Mucosa of stomach (tissue), 1 donor: ENCODE measurements around the gene RABGGTB.
"Not testable (repeated sequence)": the region's sequence is repeated elsewhere in the genome, so short reads cannot be mapped to it uniquely, and the experiment has no call there.

ENCODE experiments used
- H3K27me3 ChIP-seq: one replicate; pipeline ENCODE4 v1.7.0; 2013; ENCODE audit warnings: mild to moderate bottlenecking, low read length; ENCODE audit not compliant: control insufficient read depth, insufficient read depth
- H3K36me3 ChIP-seq: one replicate; pipeline ENCODE4 v1.7.0; 2013; ENCODE audit warnings: low read length; ENCODE audit not compliant: control insufficient read depth, insufficient read depth
- H3K4me1 ChIP-seq: one replicate; pipeline ENCODE4 v1.7.0; 2013; ENCODE audit warnings: mild to moderate bottlenecking, low read length; ENCODE audit not compliant: control insufficient read depth, insufficient read depth
- H3K4me3 ChIP-seq: one replicate; pipeline ENCODE4 v1.7.0; 2013; ENCODE audit warnings: low read length
- H3K9ac ChIP-seq: one replicate; pipeline ENCODE4 v1.7.0; 2013; ENCODE audit warnings: mild to moderate bottlenecking, low read length, moderate library complexity
- H3K9me3 ChIP-seq: one replicate; pipeline ENCODE4 v1.7.0; 2013; ENCODE audit warnings: mild to moderate bottlenecking, low read length, moderate library complexity; ENCODE audit not compliant: control insufficient read depth
- donor health status: Pancreatic carcinoma.

RABGGTB gene

DNA sequence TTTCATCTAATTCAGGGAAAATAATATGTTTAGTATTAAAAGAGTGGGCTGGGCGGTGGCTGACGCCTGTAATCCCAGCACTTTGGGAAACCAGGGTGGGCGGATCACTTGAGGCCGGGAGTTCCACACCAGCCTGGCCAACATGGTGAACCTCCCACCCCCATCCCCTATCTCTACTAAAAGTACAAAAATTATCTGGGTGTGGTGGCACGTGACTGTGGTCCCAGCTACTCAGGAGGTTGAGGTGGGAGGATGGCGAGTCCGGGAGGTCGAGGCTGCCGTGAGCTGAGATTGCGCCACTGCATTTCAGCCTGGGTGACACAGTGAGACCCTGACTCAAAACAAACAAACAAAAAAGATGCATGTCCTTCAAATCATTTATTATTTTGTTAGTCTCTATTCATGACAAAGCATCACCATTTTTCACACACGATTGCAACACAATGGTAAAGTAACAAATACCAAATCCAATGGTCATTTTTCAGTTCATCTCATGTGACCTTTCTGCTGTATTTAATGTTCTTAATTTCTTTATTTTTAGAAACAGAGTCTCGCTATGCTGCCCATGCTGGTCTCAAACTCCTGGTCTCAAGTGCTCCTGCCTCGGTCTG lies 11.7 kb downstream of the RABGGTB start:
- no peak overlapping the region for H3K9ac ChIP-seq
- H3K27me3 ChIP-seq: no peaks in the 10 kb centered on the region
- peaks cover 7% of the 10 kb centered on the region for H3K36me3 ChIP-seq
- H3K4me1 ChIP-seq: no peaks in the 10 kb centered on the region
- H3K4me3 ChIP-seq: no peak overlapping the region
- H3K9me3 ChIP-seq: no peaks in the 10 kb centered on the region

DNA sequence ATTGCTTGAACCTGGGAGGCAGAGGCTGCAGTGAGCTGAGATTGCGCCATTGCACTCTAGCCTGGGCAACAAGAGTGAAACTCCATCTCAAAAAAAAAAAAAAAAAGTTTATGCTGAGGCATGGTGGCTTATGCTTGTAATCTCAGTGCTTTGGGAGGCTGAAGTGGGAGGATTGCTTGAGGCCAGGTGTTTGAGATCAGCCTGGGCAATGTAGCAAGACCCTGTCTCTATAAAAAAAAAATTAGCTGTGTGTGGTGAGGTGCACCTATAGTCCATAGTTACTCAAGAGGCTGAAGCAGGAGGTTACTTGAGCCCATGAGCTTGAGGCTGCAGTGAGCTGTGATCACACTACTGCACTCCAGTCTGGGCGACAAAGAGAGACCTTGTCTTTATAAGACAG lies 15.4 kb downstream of the RABGGTB start:
- not testable (repeated sequence) for H3K27me3 ChIP-seq, H3K9ac ChIP-seq, H3K36me3 ChIP-seq, H3K4me3 ChIP-seq, H3K9me3 ChIP-seq, H3K4me1 ChIP-seq

GRCh38 chr1:75808921-75809320 lies 22.9 kb downstream of the RABGGTB start:
- no peaks in the 10 kb centered on the region for H3K36me3 ChIP-seq
- H3K4me1 ChIP-seq: peaks cover 16% of the 10 kb centered on the region
- H3K27me3 ChIP-seq: no peaks in the 10 kb centered on the region
- no peak overlapping the region for H3K4me3 ChIP-seq
- no peaks in the 10 kb centered on the region for H3K9me3 ChIP-seq
- H3K9ac ChIP-seq: no peak overlapping the region

- peaks cover 16% of the 10 kb centered on the region for H3K4me1 ChIP-seq
- H3K27me3 ChIP-seq, H3K4me3 ChIP-seq, H3K9ac ChIP-seq, H3K36me3 ChIP-seq, H3K9me3 ChIP-seq: not testable (repeated sequence)
Measured at GRCh38 chr1:75810113-75810512, 24.1 kb downstream of the RABGGTB start.

DNA sequence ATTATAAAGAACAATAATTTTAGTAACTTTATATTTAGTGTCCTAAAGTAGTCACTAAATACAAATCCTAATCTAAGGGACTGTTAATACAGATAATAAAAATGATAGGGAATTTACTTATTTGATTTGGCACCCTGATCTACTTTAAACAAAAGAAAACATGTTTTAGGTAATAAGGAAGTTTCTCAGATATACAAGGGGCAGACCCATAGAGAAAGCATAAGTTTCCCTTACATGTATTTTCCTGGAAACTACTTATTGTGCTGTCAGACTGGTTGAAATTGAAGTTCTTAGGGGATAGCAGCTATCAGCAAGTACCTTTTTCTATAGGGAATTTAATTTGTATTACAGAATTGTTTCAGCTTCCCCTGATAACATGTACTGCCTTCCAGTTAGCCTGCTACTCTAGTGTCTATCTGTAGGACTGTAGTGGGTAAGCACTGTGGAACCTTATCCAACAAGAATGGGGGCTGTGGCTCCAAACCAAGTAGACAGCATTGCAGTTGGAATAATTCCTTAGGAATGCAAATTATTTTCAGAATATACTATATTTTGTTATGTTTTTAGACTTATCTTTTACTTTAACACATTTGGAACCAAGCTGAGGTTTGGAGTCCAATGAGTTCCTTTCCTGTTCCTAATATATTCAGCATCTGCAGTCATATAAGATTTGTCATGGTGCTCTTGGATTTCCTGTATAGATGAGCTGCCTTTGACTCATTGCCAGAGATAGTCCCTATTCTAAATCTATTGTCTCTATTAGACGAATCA lies 25.3 kb downstream of the RABGGTB start:
- no peaks in the 10 kb centered on the region for H3K9me3 ChIP-seq

DNA sequence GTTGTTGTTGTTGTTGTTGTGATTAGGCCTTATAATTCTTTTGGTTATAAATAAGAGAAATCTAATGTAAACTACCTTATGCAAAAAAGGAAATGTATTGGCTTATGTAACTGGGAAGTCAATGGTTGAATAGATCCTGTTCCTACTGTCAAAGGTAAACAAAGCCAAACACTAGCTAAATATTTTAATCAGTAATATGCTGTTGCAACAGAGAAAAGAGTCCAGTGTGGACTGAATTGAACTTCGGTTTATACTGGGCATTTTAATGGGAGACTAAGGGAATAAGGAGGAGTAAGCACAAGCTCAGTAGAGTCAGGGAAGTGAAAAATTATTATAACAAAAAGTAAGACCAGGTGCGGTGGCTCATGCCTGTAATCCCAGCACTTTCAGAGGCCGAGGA lies 26.0 kb downstream of the RABGGTB start:
- Histone ChIP-seq H3K4me1 (peaks cover 16% of the 10 kb centered on the region), H3K4me3 (no peak overlapping the region), H3K27me3 (no peaks in the 10 kb centered on the region), H3K9me3 (no peaks in the 10 kb centered on the region), H3K9ac (no peak overlapping the region), H3K36me3 (no peaks in the 10 kb centered on the region)

More for the DNA sequence above, 25.3 kb downstream of the RABGGTB start:
- no peaks in the 10 kb centered on the region for H3K36me3 ChIP-seq
- H3K4me3 ChIP-seq: no peak overlapping the region
- no peak overlapping the region for H3K9ac ChIP-seq
- peaks cover 16% of the 10 kb centered on the region for H3K4me1 ChIP-seq
- H3K27me3 ChIP-seq: no peaks in the 10 kb centered on the region

DNA sequence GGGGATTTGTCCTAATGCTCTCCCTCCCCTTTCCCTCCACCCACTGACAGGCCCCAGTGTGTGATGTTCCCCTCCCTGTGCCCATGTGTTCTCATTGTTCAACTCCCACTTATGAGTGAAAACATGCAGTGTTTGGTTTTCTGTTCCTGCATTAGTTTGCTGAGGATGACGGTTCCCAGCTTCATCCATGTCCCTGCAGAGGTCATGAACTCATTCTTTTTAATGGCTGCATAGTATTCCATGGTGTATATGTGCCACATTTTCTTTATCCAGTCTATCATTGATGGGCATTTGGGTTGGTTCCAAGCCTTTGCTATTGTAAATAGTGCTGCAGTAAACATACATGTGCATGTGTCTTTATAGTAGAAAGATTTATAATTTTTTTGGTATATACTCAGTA lies 37.5 kb downstream of the RABGGTB start:
- H3K9me3 ChIP-seq, H3K4me1 ChIP-seq, H3K27me3 ChIP-seq, H3K9ac ChIP-seq, H3K36me3 ChIP-seq, H3K4me3 ChIP-seq: not testable (repeated sequence)

- Histone ChIP-seq H3K9me3 (no peaks in the 10 kb centered on the region), H3K4me3 (no peak overlapping the region), H3K4me1 (no peaks in the 10 kb centered on the region), H3K9ac (no peak overlapping the region), H3K27me3 (no peaks in the 10 kb centered on the region), H3K36me3 (no peaks in the 10 kb centered on the region)
Measured at GRCh38 chr1:75836528-75837100, 50.6 kb downstream of the RABGGTB start.

DNA sequence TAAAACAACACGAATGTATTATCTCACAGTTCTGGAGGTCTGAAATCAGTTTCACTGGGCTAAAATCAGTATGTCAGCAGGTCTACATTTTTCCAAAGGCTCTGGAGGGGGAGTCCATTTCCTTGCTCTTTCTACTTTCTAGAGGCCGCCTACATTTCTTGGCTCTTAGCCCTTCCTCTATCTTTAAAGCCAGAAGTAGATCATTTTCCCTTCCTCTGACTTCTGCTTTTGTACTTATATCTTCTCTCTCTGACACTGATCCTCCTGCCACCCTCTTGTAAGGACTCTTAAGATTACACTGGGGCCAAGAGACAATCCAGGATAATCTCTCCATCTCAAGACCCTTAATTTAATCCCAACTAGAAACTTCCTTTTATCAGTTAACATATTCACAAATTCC lies 52.0 kb downstream of the RABGGTB start:
- no peak overlapping the region for H3K9ac ChIP-seq
- H3K4me1 ChIP-seq: no peaks in the 10 kb centered on the region
- H3K36me3 ChIP-seq: no peaks in the 10 kb centered on the region
- H3K9me3 ChIP-seq: no peaks in the 10 kb centered on the region
- no peak overlapping the region for H3K4me3 ChIP-seq
- H3K27me3 ChIP-seq: no peaks in the 10 kb centered on the region

DNA sequence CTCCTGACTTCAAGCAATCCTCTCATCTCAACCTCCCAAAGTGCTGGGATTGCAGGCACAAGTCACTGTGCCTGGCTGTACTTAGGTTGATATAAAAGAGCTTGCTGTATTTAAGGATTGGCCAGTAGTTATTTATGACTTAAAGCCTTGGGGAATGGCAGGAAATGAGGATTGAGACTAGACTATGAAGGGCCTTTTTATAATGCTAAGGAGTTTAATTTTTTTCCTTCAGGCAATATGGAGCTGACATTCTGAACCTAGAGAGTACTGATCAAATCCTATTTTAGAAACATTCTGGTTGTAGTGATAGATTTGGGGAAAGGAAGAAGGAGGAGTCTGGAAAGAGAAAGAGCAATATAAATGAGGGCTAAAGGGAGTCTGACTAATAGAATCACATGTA lies 55.4 kb downstream of the RABGGTB start:
- Histone ChIP-seq H3K9ac (no peak overlapping the region), H3K9me3 (no peaks in the 10 kb centered on the region), H3K4me1 (no peaks in the 10 kb centered on the region), H3K4me3 (no peak overlapping the region), H3K27me3 (no peaks in the 10 kb centered on the region), H3K36me3 (no peaks in the 10 kb centered on the region)
